Cortex of kidney (tissue), 1 donor: ENCODE measurements around the gene SPTBN1.

Source experiments
- DNase-seq: peaks from one replicate; lab custom pipeline; 2025; lab: John Stamatoyannopoulos, UW

SPTBN1 gene

GRCh38 chr2:54610700-54611099 is 154.6 kb downstream of the SPTBN1 start:
- DNase-seq, result no peak

GRCh38 chr2:54611830-54612545 is 155.9 kb downstream of the SPTBN1 start:
- DNase-seq, result no peak

GRCh38 chr2:54613386-54613785 is 157.3 kb downstream of the SPTBN1 start:
- DNase-seq, result no peak

GRCh38 chr2:54613794-54614257 is 157.7 kb downstream of the SPTBN1 start:
- no peak for DNase-seq

GRCh38 chr2:54614819-54615218 is 158.7 kb downstream of the SPTBN1 start:
- no peak for DNase-seq

- DNase-seq, result no peak
These were observed 159.9 kb downstream of the SPTBN1 start for GRCh38 chr2:54615832-54616534.

- no peak for DNase-seq
These were observed 161.3 kb downstream of the SPTBN1 start for GRCh38 chr2:54617409-54617808.

- no peak for DNase-seq
These were observed 162.8 kb downstream of the SPTBN1 start for GRCh38 chr2:54618646-54619565.

GRCh38 chr2:54619660-54620231 is 163.6 kb downstream of the SPTBN1 start:
- DNase-seq, result no peak

GRCh38 chr2:54620948-54621347 is 164.8 kb downstream of the SPTBN1 start:
- DNase-seq, result no peak

GRCh38 chr2:54624591-54625071 is 168.5 kb downstream of the SPTBN1 start:
- no peak for DNase-seq

- no peak for DNase-seq
These were observed 170.0 kb downstream of the SPTBN1 start for GRCh38 chr2:54626131-54626530.

- DNase-seq, result no peak
These were observed 170.8 kb downstream of the SPTBN1 start for GRCh38 chr2:54626884-54627283.

GRCh38 chr2:54627973-54628372 is 171.8 kb downstream of the SPTBN1 start:
- no peak for DNase-seq

GRCh38 chr2:54628418-54628817 is 172.3 kb downstream of the SPTBN1 start:
- DNase-seq, result no peak

- no peak for DNase-seq
These were observed 172.8 kb downstream of the SPTBN1 start for GRCh38 chr2:54628957-54629356.

GRCh38 chr2:54629390-54629789 is 173.3 kb downstream of the SPTBN1 start:
- DNase-seq, result no peak

GRCh38 chr2:54629914-54630857 is 174.1 kb downstream of the SPTBN1 start:
- DNase-seq, result no peak

GRCh38 chr2:54630858-54631497 is 174.9 kb downstream of the SPTBN1 start:
- DNase-seq, result no peak

GRCh38 chr2:54631755-54632154 is 175.6 kb downstream of the SPTBN1 start:
- DNase-seq, result no peak
